Measurements from ENCODE around the gene LIM2. TPM values are rescaled to one million over a fixed set of nuclear protein-coding genes. Genes with fewer than 3 reads are reported as not detected.

The LIM2 gene
- total and polyA plus RNA-seq, 9 of the 15 experiments (the other 6 are each of a cell fraction or from before 2014, with no cell fraction given) = 0.07 to 0.45 (median 0.18) TPM; not detected in 4

- FAIRE-seq = no peak
- no peaks in the 10 kb centered on the region for H4K20me1 ChIP-seq (replicated peaks; ENCODE audit: control insufficient read depth, insufficient read depth, low read length)
- H3K27me3 ChIP-seq (ENCODE audit: control insufficient read depth in 2 of 2, insufficient read depth in 2 of 2, low read length in 2 of 2) = no peaks in the 10 kb centered on the region
- ChIA-PET POLR2A (no interaction called here), CTCF (ENCODE audit: low intra/inter-chr PET ratio) (interaction anchor here (0.8 kb wide), 1 partner anchor 226 kb away, joined by 3 read pairs; no protein-coding TSS in a partner anchor)
- no peak overlapping the region for H3K4me2 ChIP-seq (ENCODE audit: insufficient read depth, low read length)
- no peaks in the 10 kb centered on the region for H3K79me2 ChIP-seq (ENCODE audit: control insufficient read depth, insufficient read depth, low read length)
- H3K4me3 ChIP-seq = no peak overlapping the region
- peaks cover 4 to 5% of the 10 kb centered on the region in 2 experiments; a peak in 3 of 5 replicates for H3K4me1 ChIP-seq (replicated peaks in 1 of 2; ENCODE audit: control insufficient read depth in 2 of 2, insufficient read depth in 2 of 2, low read length in 2 of 2)
- no peak for TF ChIP-seq CEBPG (CRISPR knock-in tag; IDR thresholded peaks at IDR 0.05)
- TF ChIP-seq CEBPG (tag; conservative IDR thresholded peaks at IDR 0.05 in 1 of 2, IDR thresholded peaks at IDR 0.05 in 1 of 2) = peak; percentile 23 to 53; a peak in 3 of 4 replicates
- no peak for TF ChIP-seq RFX1 (IDR thresholded peaks at IDR 0.05)
- peak; percentile 85 for TF ChIP-seq CEBPB (tag; IDR thresholded peaks at IDR 0.05)
- no peaks in the 10 kb centered on the region for H3K9me1 ChIP-seq (ENCODE audit: control insufficient read depth, insufficient read depth, low read length)
- ATAC-seq = no peak
- H2AFZ ChIP-seq (ENCODE audit: low read depth, low read length) = no peak overlapping the region
- in situ Hi-C loops (cut with MboI) = no loop called here
- BruUV-seq (replicated peaks) = no TSS peak
- intact Hi-C loops (cut with micrococcal nuclease) = no loop called here
- H3K9ac ChIP-seq (ENCODE audit: insufficient read depth in 1 of 2, low read depth in 2 of 2, low read length in 2 of 2) = no peak overlapping the region
- DNase-seq (ENCODE audit: extremely low read depth in 1 of 4, low spot score in 3 of 4) = no peak
- H3K27ac ChIP-seq (ENCODE audit: extremely low read depth, low read depth, low read length) = no peak overlapping the region
- H3K9me3 ChIP-seq (replicated peaks; ENCODE audit: control insufficient read depth, insufficient read depth, low read depth, low read length) = no peaks in the 10 kb centered on the region; the same call in 1 of the 2 replicates
- H3K36me3 ChIP-seq (ENCODE audit: control insufficient read depth, insufficient read depth, low read length) = no peaks in the 10 kb centered on the region
- 13% methylated on average over 3 of the region's 3 CpGs for WGBS (ENCODE audit: insufficient coverage, low coverage, missing lambda C conversion rate)
These were observed 43.4 kb upstream of the LIM2 start for GRCh38 chr19:51431124-51431523.

GRCh38 chr19:51430221-51430620 is 42.4 kb upstream of the LIM2 start:
- Histone ChIP-seq H3K9ac (ENCODE audit: insufficient read depth in 1 of 2, low read depth in 2 of 2, low read length in 2 of 2) (no peak overlapping the region), H3K9me1 (ENCODE audit: control insufficient read depth, insufficient read depth, low read length) (no peaks in the 10 kb centered on the region), H3K36me3 (ENCODE audit: control insufficient read depth, insufficient read depth, low read length) (no peaks in the 10 kb centered on the region), H3K27ac (ENCODE audit: extremely low read depth, low read depth, low read length) (no peak overlapping the region), H3K4me1 (replicated peaks in 1 of 2; ENCODE audit: control insufficient read depth in 2 of 2, insufficient read depth in 2 of 2, low read length in 2 of 2) (peaks cover 4 to 5% of the 10 kb centered on the region in 2 experiments; a peak in 3 of 5 replicates), H2AFZ (ENCODE audit: low read depth, low read length) (no peak overlapping the region), H4K20me1 (replicated peaks; ENCODE audit: control insufficient read depth, insufficient read depth, low read length) (no peaks in the 10 kb centered on the region), H3K4me2 (ENCODE audit: insufficient read depth, low read length) (no peak overlapping the region), H3K4me3 (no peak overlapping the region), H3K9me3 (replicated peaks; ENCODE audit: control insufficient read depth, insufficient read depth, low read depth, low read length) (no peaks in the 10 kb centered on the region; the same call in 1 of the 2 replicates), H3K27me3 (ENCODE audit: control insufficient read depth in 2 of 2, insufficient read depth in 2 of 2, low read length in 2 of 2) (no peaks in the 10 kb centered on the region), H3K79me2 (ENCODE audit: control insufficient read depth, insufficient read depth, low read length) (no peaks in the 10 kb centered on the region)
- WGBS (ENCODE audit: insufficient coverage, low coverage, missing lambda C conversion rate) = 6% methylated on average over 3 of the region's 3 CpGs
- intact Hi-C loops (cut with micrococcal nuclease) = no loop called here
- BruUV-seq (replicated peaks) = no TSS peak
- in situ Hi-C loops (cut with MboI) = no loop called here
- POLR2A ChIA-PET = no interaction called here
- FAIRE-seq (no peak), DNase-seq (ENCODE audit: extremely low read depth in 1 of 4, low spot score in 3 of 4) (no peak), ATAC-seq (no peak)
- CTCF ChIA-PET (ENCODE audit: low intra/inter-chr PET ratio) = no interaction called here
- TF ChIP-seq ZNF280A (IDR thresholded peaks at IDR 0.05; ENCODE audit: low read depth, partially characterized antibody) = no peak
- no peak for TF ChIP-seq SMARCA4 (IDR thresholded peaks at IDR 0.05)
- no peak for TF ChIP-seq SAFB (IDR thresholded peaks at IDR 0.05; ENCODE audit: borderline replicate concordance, low read depth, low read length)
- no peak for TF ChIP-seq HDAC1 (IDR thresholded peaks at IDR 0.05)
- TF ChIP-seq TGIF2 (CRISPR knock-in tag; IDR thresholded peaks at IDR 0.05) = no peak
- TF ChIP-seq RAD21 (CRISPR knock-in tag; conservative IDR thresholded peaks at IDR 0.05 in 1 of 2, IDR thresholded peaks at IDR 0.05 in 1 of 2) = no peak
- TF ChIP-seq HLTF (IDR thresholded peaks at IDR 0.05) = no peak
- no peak for TF ChIP-seq ZFP30 (CRISPR knock-in tag; IDR thresholded peaks at IDR 0.05; ENCODE audit: borderline replicate concordance)
- TF ChIP-seq ZNF224 (CRISPR knock-in tag; IDR thresholded peaks at IDR 0.05) = no peak
- TF ChIP-seq TOE1 (IDR thresholded peaks at IDR 0.05; ENCODE audit: borderline replicate concordance) = no peak
- TF ChIP-seq TOE1 (CRISPR knock-in tag; IDR thresholded peaks at IDR 0.05; ENCODE audit: borderline replicate concordance, low read depth) = no peak
- no peak for TF ChIP-seq FOXK1 (CRISPR knock-in tag; IDR thresholded peaks at IDR 0.05; ENCODE audit: borderline replicate concordance)
- no peak for TF ChIP-seq MAFF (IDR thresholded peaks at IDR 0.05; ENCODE audit: low read length)
